Pancreas (tissue), 10 donors: Measurements from ENCODE around the gene CEP72. TPM values are rescaled to one million over a fixed set of nuclear protein-coding genes. Genes with fewer than 3 reads are reported as not detected.

Source experiments
- ATAC-seq, 4 donors: fragments of 200-7000 bp; cut with Tn5 transposase; one replicate each; pipeline versions ENCODE4 v1.8.0 to v1.9.1; 2020; ENCODE audit warnings: mild to moderate bottlenecking in 4 of 4, moderate library complexity in 4 of 4
- DNase-seq, 6 donors: peaks; one replicate each; pipeline ENCODE4 v3.0.0-alpha.2; 2020
- FAIRE-seq: peaks from 2 replicates; lab custom pipeline; 2012; peaks lifted over from hg19 to GRCh38; lab: Jason Lieb, UNC
- H3K27ac ChIP-seq, 4 donors: fragments of 200-600 bp; sonication (generic); 1 replicate in 3 of 4; 2 replicates in 1 of 4; pipeline versions ENCODE4 v1.5.0 to v1.8.0; 2020
- H3K27me3 ChIP-seq, 4 donors: fragments of 200-600 bp; one replicate each; pipeline ENCODE4 v1.8.0; 2021
- H3K36me3 ChIP-seq, 3 donors: fragments of 200-600 bp; sonication (generic) in 1 of 3; one replicate each; pipeline versions ENCODE4 v1.5.0 to v1.8.0; 2020 to 2021
- H3K4me1 ChIP-seq, 3 donors: fragments of 200-600 bp; one replicate each; pipeline ENCODE4 v1.8.0; 2021
- H3K4me3 ChIP-seq, 4 donors: fragments of 200-600 bp; sonication (generic) in 2 of 4; one replicate each; pipeline versions ENCODE4 v1.5.0 to v1.8.0; 2020 to 2021
- H3K9me3 ChIP-seq, 4 donors: fragments of 200-600 bp; one replicate each; pipeline ENCODE4 v1.8.0; 2021
- WGBS, 2 donors: extraction: QIAGEN DNeasy Blood & Tissue Kit; methylation state at CpG; one replicate each; pipeline ENCODE4 v1.1.7; 2013; 5-methylcytosine and 5-hydroxymethylcytosine counted together
- intact Hi-C, 3 donors: fragments of 100-400 bp; cut with DNase I; formaldehyde crosslinking; loops; one replicate each; pipeline versions ENCODE4 v1.11.1 to v1.14.2; 2022
- polyA plus RNA-seq, 2 donors: library from polyadenylated mRNA; stranded (reverse); fragments of 200-250 nt; gene quantifications; one replicate each; pipeline ENCODE4 v1.2.3, GENCODE V29; 2013
- total RNA-seq, 6 donors: library from RNA; stranded (reverse); fragmentation: NEBNext Ultra II Directional in 4 of 6; extraction: Animal tissue kit (Norgen Biotek cat#: 25700) in 4 of 6; gene quantifications; one replicate each; pipeline versions ENCODE4 v1.2.1 to v1.2.4, GENCODE V29; 2021 to 2023
- TF ChIP-seq, protein P1 (sequence below), 4 donors: fragments of 200-600 bp; sonication (generic) in 3 of 4; IDR thresholded peaks; one replicate each; pipeline versions ENCODE4 v1.5.0 to v1.8.0; 2021; ENCODE audit warnings: antibody characterized with exemption in 4 of 4
- donor health status: healthy with polysubstance abuse.
- donor health status: DM: no; HTN: no; CAD: no; lungs with moderate emphysema.
- donor health status: DM: no; HTN: no; CAD: no.
- donor health status: control.
- donor health status: control.
- donor health status: Bipolar disorder and iron deficiency.
- donor health status: DM: yes; HTN: yes; CAD: no.
- donor health status: DM: no; HTN: no; CAD: no.
- donor health status: DM: no; HTN: no; CAD: no.
- donor health status: DM: yes; HTN: yes; CAD: no.

CEP72 gene
- total and polyA plus RNA-seq, 8 donors, result 3.5 to 7.5 (median 4.6) TPM

DNA sequence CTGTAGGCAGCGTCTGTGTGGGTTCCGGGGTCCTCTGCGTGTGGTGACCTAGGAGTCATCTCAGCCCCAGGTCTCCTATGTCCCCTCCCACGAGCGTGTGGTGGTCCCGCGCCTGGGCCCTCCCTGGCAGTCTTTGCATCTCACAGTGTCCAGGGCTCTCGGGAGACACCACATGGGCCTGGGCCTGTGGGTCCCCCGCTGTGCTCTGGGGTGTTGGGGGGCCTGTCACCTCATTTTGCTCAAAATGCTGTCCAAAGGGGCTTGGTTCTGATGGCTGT lies 27.1 kb downstream of the CEP72 start:
- TF ChIP-seq, protein P1, sequence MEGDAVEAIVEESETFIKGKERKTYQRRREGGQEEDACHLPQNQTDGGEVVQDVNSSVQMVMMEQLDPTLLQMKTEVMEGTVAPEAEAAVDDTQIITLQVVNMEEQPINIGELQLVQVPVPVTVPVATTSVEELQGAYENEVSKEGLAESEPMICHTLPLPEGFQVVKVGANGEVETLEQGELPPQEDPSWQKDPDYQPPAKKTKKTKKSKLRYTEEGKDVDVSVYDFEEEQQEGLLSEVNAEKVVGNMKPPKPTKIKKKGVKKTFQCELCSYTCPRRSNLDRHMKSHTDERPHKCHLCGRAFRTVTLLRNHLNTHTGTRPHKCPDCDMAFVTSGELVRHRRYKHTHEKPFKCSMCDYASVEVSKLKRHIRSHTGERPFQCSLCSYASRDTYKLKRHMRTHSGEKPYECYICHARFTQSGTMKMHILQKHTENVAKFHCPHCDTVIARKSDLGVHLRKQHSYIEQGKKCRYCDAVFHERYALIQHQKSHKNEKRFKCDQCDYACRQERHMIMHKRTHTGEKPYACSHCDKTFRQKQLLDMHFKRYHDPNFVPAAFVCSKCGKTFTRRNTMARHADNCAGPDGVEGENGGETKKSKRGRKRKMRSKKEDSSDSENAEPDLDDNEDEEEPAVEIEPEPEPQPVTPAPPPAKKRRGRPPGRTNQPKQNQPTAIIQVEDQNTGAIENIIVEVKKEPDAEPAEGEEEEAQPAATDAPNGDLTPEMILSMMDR (IDR thresholded peaks at IDR 0.05), result no peak
- FAIRE-seq, result no peak
- Histone ChIP-seq H3K36me3 (peaks cover 0 to 11% (median 5%) of the 10 kb centered on the region in 3 donors), H3K9me3 (no peaks in the 10 kb centered on the region), H3K4me1 (no peaks in the 10 kb centered on the region), H3K27me3 (no peaks in the 10 kb centered on the region), H3K27ac (no peak overlapping the region), H3K4me3 (no peak overlapping the region)
- intact Hi-C loops, result no loop called here
- 93 to 97% methylated on average over 9 of the region's 9 CpGs for WGBS, 2 donors
- DNase-seq, result no peak
- ATAC-seq, result no peak

DNA sequence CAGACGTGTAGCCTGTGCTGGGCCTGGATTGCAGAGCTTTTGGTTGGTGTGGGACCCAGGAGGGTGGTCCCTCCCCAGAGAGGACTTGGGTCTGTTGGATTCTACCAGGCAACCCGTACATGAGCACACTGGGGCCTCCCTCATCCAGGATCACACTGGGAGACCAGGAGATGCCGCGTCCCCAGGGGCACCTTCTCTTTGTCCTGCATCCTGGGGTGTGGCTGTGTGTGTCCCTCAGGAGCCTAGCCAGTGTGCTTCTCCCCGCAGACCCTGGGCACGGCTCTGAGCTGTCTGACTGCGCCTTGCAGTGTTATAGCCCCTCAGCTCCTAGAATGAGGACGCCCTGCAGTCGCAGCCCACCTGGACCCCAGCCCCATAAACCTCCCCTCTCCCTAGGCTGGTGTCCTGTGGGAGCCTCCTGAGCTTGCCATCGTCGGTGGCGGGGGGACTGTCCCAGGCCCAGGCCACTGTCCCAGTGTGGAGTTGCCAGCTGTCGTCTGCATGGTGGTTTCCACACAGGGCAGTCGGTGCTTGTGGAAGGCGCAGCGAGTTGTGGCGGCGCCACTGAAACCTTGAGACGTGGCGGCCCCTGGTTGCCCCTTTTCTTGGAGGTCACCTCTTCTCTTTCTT lies 27.6 kb downstream of the CEP72 start:
- WGBS, 2 donors, result 95% methylated on average over 20 of the region's 20 CpGs
- H3K9me3 ChIP-seq, result no peaks in the 10 kb centered on the region
- H3K36me3 ChIP-seq, result peaks cover 0 to 11% (median 5%) of the 10 kb centered on the region in 3 donors
- no peak for ATAC-seq
- no peaks in the 10 kb centered on the region for H3K4me1 ChIP-seq
- intact Hi-C loops, result no loop called here
- TF ChIP-seq, protein P1 (IDR thresholded peaks at IDR 0.05), result no peak
- H3K27me3 ChIP-seq, result no peaks in the 10 kb centered on the region
- FAIRE-seq, result no peak
- no peak overlapping the region for H3K27ac ChIP-seq
- no peak overlapping the region for H3K4me3 ChIP-seq
- DNase-seq, result no peak

DNA sequence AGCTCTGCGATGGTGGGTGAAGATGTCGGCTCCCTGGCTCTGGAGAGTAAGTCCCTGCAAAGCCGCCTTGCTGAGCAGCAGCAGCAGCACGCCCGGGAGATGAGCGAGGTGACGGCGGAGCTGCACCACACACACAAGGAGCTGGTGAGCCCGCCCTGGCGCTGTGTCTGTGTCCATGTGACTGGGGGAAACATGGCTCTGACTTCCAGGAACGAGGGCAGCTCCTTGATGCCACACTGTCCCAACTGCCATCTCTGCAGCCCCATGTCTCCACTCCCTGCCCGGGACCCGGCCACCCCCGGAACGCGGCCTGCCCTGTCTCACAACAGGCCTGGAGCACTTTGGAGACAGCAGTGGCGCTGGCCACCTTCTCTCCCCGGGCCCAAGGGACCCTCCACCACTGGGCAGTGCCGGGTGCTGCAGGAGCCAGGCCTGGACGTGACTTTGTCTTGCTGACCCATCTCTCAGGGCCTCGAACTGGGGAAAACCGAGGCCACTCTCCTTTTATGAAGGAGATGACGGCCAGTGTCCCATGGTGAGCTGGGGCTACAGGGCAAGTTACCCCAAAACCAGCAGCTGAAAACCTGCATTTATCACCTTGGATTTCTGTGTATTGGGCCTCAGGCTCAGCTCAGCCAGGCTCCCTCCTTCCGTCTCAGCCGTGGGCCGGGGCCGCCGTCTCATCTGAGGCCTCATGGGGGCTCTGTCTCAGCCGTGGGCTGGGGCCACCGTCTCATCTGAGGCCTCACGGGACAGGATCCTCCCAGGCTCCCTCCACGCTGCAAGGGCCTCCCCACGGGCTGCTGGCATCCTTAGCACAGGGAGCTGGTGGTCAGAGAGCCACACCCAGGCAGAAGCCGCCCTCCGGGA lies 28.6 kb downstream of the CEP72 start:
- no peak for FAIRE-seq
- ATAC-seq, result no peak
- Histone ChIP-seq H3K4me3 (no peak overlapping the region), H3K27me3 (no peaks in the 10 kb centered on the region), H3K36me3 (peaks cover 0 to 6% (median under 1%) of the 10 kb centered on the region in 3 donors), H3K4me1 (no peaks in the 10 kb centered on the region), H3K9me3 (no peaks in the 10 kb centered on the region), H3K27ac (no peak overlapping the region)
- intact Hi-C loops, result no loop called here
- TF ChIP-seq, protein P1 (IDR thresholded peaks at IDR 0.05), result no peak
- WGBS, 2 donors, result 92 to 93% methylated on average over 35 of the region's 35 CpGs
- no peak for DNase-seq

DNA sequence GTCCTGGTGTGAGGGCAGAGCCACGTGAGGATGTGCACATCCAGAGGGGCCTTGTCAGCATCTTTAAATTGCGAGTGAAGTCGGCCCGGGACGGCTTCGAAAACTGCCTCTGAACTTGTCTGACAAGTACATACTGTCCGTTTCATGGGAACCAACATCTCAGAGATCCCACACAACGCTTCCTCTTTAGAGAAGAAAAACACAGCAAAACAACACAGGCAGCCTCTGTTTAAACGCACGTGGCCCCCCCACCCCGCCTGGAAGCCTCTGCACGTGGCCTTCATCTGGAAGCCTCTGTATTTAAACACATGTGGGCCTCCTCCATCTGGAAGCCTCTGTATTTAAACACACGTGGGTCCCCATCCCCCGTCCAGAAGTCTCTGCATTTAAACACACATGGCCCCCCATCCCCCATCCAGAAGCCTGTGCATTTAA lies 29.2 kb downstream of the CEP72 start:
- TF ChIP-seq, protein P1 (IDR thresholded peaks at IDR 0.05), result no peak
- FAIRE-seq, result no peak
- H3K4me1 ChIP-seq, result no peaks in the 10 kb centered on the region
- 88 to 90% methylated on average over 14 of the region's 14 CpGs for WGBS, 2 donors
- ATAC-seq, result no peak
- no peaks in the 10 kb centered on the region for H3K27me3 ChIP-seq
- intact Hi-C loops, result no loop called here
- no peak for DNase-seq
- H3K27ac ChIP-seq, result no peak overlapping the region
- H3K36me3 ChIP-seq, result peaks cover 0 to under 1% (median 0%) of the 10 kb centered on the region in 3 donors
- no peaks in the 10 kb centered on the region for H3K9me3 ChIP-seq
- H3K4me3 ChIP-seq, result no peak overlapping the region

- Histone ChIP-seq H3K27ac (no peak overlapping the region), H3K9me3 (no peaks in the 10 kb centered on the region), H3K27me3 (no peaks in the 10 kb centered on the region), H3K4me3 (no peak overlapping the region), H3K36me3 (peaks cover 0 to 1% (median 0%) of the 10 kb centered on the region in 3 donors), H3K4me1 (no peaks in the 10 kb centered on the region)
- TF ChIP-seq, protein P1 (IDR thresholded peaks at IDR 0.05), result no peak
- DNase-seq (no peak), ATAC-seq (no peak), FAIRE-seq (no peak)
- intact Hi-C loops, result no loop called here
- WGBS, 2 donors, result 94 to 97% methylated on average over 14 of the region's 14 CpGs
Observed at GRCh38 chr5:642481-642880, 30.3 kb downstream of the CEP72 start.
